Kidney epithelial cell (primary cell): ENCODE data around the gene SPAG16. TPM values are rescaled to one million over a fixed set of nuclear protein-coding genes. Genes with fewer than 3 reads are reported as not detected.
"Not testable (repeated sequence)": the region's sequence is repeated elsewhere in the genome, so short reads cannot be mapped to it uniquely, and the experiment has no call there.

Experiments
- DNase-seq: peaks from one replicate; pipeline ENCODE4 v3.0.0-alpha.2; 2010; ENCODE audit warnings: low read depth
- H3K27me3 ChIP-seq: 2 replicates; pipeline ENCODE4 v1.6.0; 2011; ENCODE audit warnings: low read length; ENCODE audit not compliant: control insufficient read depth, insufficient read depth
- H3K36me3 ChIP-seq: 2 replicates; pipeline ENCODE4 v1.5.1; 2011; ENCODE audit warnings: low read length; ENCODE audit not compliant: control insufficient read depth, insufficient read depth
- H3K4me3 ChIP-seq: 2 replicates; pipeline ENCODE4 v1.5.1; 2011; ENCODE audit warnings: low read depth, mild to moderate bottlenecking, control low read depth, low read length
- total RNA-seq: library from RNA; depleted of rRNA; stranded (reverse); fragments of >200 nt; gene quantifications from 2 replicates; pipeline ENCODE4 v1.2.3, GENCODE V29; 2015
- TF ChIP-seq, protein P1 (sequence below): IDR thresholded peaks from 2 replicates; pipeline ENCODE4 v1.5.1; 2011; ENCODE audit warnings: mild to moderate bottlenecking, moderate library complexity, low read length, control low read depth, inconsistent platforms; ENCODE audit not compliant: insufficient read depth, poor library complexity, severe bottlenecking

Gene SPAG16
- total RNA-seq, 1 donor from 2014 or later = 16.1 TPM

DNA sequence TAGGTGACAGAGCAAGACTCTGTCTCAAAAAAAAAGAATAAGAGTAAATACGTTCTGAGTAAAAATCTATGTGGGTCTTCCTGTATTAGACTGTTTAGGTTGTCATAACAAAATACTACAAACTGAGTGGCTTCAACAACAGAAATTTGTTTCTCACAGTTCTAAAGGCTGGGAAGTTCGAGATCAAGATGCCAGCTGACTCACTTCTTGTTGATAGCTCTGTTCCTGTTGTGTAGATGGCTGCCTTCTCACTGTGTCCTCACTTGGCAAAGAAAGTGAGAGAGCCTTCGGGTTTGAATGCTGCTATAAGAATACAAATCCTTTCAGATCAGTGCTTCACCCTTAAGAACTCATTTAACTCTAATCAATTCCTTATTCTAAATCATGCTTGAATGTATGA lies 696.6 kb downstream of the SPAG16 start:
- H3K4me3 ChIP-seq = no peak overlapping the region
- H3K36me3 ChIP-seq = no peaks in the 10 kb centered on the region
- no peak for DNase-seq
- TF ChIP-seq, protein P1, sequence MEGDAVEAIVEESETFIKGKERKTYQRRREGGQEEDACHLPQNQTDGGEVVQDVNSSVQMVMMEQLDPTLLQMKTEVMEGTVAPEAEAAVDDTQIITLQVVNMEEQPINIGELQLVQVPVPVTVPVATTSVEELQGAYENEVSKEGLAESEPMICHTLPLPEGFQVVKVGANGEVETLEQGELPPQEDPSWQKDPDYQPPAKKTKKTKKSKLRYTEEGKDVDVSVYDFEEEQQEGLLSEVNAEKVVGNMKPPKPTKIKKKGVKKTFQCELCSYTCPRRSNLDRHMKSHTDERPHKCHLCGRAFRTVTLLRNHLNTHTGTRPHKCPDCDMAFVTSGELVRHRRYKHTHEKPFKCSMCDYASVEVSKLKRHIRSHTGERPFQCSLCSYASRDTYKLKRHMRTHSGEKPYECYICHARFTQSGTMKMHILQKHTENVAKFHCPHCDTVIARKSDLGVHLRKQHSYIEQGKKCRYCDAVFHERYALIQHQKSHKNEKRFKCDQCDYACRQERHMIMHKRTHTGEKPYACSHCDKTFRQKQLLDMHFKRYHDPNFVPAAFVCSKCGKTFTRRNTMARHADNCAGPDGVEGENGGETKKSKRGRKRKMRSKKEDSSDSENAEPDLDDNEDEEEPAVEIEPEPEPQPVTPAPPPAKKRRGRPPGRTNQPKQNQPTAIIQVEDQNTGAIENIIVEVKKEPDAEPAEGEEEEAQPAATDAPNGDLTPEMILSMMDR = no peak
- H3K27me3 ChIP-seq = no peaks in the 10 kb centered on the region

DNA sequence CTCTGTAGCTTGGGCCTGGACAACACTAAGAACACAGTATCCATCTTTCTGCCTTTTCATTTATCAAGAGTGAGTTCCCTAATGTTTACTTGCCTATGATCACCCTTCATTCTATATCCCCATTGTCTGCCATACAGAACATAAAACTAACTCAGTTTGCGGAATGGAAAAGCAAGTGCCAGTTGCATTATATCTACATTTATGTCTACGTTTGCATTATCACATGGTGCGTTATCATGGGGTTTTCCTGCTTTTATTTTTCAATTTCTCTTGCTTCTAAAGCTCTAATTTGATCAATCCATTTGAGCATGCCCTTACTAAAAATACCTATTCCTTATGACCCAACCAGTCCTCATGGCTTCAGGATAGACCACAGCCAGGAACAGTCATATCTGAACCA lies 704.9 kb downstream of the SPAG16 start:
- Histone ChIP-seq H3K27me3 (no peaks in the 10 kb centered on the region), H3K36me3 (no peaks in the 10 kb centered on the region), H3K4me3 (no peak overlapping the region)
- DNase-seq = no peak
- TF ChIP-seq, protein P1 = no peak

DNA sequence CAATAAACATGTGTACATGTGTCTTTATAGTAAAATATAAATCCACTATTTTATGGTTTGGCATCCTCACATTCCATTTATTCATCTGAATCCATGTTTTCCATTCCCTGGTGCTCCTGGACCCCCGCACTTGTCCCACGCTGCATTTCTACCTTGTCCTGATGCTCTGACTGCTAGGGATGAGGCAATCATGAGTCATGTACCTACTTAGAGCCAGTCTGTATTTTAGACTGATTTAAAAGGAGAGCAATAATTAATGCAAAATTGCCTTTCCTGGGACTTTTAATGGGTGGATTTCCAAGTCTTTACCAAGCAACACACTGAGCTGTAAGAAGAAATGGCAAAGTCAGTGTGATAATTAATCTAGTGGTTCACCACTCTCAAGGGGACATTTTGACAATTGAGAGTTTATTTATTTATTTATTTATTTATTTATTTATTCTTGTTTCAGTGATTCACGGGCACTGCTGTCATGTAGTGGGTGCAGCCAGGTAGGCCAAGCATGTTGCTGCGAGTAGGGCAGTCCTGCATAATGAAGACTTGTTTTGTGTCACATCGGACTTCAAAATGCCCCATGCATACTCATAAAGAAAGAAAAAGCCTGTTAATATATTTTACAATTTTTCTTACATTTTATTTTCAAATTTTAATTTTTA lies 707.3 kb downstream of the SPAG16 start:
- no peak for DNase-seq
- TF ChIP-seq, protein P1 = no peak
- H3K36me3 ChIP-seq = no peaks in the 10 kb centered on the region
- no peaks in the 10 kb centered on the region for H3K27me3 ChIP-seq
- H3K4me3 ChIP-seq = no peak overlapping the region

DNA sequence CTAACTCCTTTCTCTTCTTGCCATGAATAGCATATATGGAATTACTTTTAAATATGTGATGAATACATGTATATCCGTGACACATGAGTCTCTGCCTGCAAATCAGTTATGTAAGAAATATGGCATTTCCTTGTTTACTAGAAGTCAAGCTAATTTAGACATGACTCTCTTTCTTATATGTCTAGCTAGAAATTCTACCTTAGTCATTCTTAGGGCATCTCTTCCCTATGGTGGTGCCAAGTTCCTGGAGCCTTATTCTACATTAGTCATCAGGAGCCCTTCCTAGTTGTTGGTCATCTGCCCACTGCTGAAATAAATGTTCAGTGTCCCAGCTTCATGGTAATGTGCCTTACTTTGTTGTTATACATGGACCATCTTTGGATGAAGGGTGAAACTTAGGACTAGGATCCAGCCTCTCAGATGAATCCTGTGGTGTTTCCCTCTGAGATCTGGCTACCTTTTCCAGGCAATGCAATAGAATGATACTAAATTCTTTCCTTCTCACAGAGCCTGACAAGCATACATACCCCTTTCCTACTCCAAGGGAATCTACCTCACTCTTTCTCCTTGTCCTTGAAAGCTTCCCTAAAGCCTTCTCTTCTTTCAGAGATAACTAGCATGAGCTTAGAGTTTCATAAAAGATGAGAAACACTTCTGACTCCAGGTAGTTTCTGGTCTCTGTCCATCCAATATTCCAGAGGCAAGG lies 711.3 kb downstream of the SPAG16 start:
- no peaks in the 10 kb centered on the region for H3K36me3 ChIP-seq
- no peak overlapping the region for H3K4me3 ChIP-seq
- TF ChIP-seq, protein P1 = no peak
- H3K27me3 ChIP-seq = no peaks in the 10 kb centered on the region
- DNase-seq = peak; percentile 44

DNA sequence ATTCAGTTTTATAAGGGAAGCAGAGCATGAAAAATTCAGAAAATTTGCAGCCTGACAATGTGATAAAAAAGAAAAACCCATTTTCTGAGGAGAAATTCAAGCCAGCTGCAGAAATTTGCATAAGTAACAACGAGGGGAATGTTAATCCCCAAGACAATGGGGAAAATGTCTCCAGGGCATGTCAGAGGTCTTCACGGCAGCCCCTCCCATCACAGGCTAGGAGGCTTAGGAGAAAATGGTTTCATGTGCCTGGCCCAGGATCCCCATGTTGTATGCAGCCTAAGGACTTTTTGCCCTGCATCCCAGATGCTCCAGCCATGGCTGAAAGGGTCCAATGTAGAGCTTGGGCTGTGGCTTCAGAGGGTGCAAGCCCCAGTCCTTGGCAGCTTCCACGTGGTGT lies 714.7 kb downstream of the SPAG16 start:
- DNase-seq, H3K27me3 ChIP-seq, H3K36me3 ChIP-seq, H3K4me3 ChIP-seq: not testable (repeated sequence)

DNA sequence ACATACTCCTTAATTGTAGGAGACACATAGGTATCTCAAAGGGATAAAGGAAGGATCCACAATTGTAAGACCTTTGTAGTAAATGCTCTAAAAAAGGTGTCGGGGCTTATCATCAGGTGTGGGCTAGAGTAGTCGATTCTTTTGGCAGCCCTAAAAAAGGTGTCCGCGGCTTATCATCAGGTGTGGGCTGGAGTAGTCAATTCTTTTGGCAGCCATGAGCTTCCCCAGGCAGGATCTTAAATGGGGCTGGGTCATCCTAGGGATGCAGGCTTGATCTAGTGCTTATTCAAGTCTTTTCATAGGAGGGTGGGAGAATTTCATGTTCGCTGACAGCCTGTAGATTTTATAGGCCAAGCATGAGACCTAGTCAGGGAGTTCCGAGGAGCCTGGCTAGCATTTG lies 720.2 kb downstream of the SPAG16 start:
- no peaks in the 10 kb centered on the region for H3K36me3 ChIP-seq
- TF ChIP-seq, protein P1 = no peak
- H3K27me3 ChIP-seq = no peaks in the 10 kb centered on the region
- no peak overlapping the region for H3K4me3 ChIP-seq
- DNase-seq = no peak
